ENCODE data around the gene C3orf85.

C3orf85 gene

GRCh38 chr3:109154979-109155378 lies 18.5 kb downstream of the C3orf85 start:
- no peak for DNase-seq

GRCh38 chr3:109155828-109156227 lies 19.3 kb downstream of the C3orf85 start:
- DNase-seq = no peak

- no peak for DNase-seq
These were observed 25.1 kb downstream of the C3orf85 start for GRCh38 chr3:109161487-109162123.

- no peak for DNase-seq
These were observed 29.4 kb downstream of the C3orf85 start for GRCh38 chr3:109165905-109166304.

GRCh38 chr3:109171479-109171878 lies 35.0 kb downstream of the C3orf85 start:
- no peak for DNase-seq

GRCh38 chr3:109175411-109175810 lies 38.9 kb downstream of the C3orf85 start:
- no peak for DNase-seq

- no peak for DNase-seq
These were observed 40.2 kb downstream of the C3orf85 start for GRCh38 chr3:109176726-109177125.

- no peak for DNase-seq
These were observed 41.4 kb downstream of the C3orf85 start for GRCh38 chr3:109177908-109178307.

GRCh38 chr3:109178708-109179107 lies 42.2 kb downstream of the C3orf85 start:
- no peak for DNase-seq

- no peak for DNase-seq
These were observed 48.2 kb downstream of the C3orf85 start for GRCh38 chr3:109184726-109185125.

GRCh38 chr3:109187390-109187789 lies 50.9 kb downstream of the C3orf85 start:
- no peak for DNase-seq

GRCh38 chr3:109188741-109189140 lies 52.2 kb downstream of the C3orf85 start:
- no peak for DNase-seq

GRCh38 chr3:109191421-109191820 lies 54.9 kb downstream of the C3orf85 start:
- DNase-seq = no peak

- no peak for DNase-seq
These were observed 59.3 kb downstream of the C3orf85 start for GRCh38 chr3:109195815-109196214.
